HepG2 (cell line): ENCODE results near the gene GPC6. TPM values are rescaled to one million over a fixed set of nuclear protein-coding genes. Genes with fewer than 3 reads are reported as not detected.

Experiments
- ATAC-seq: fragments of 200-7000 bp; cut with Tn5 transposase; 3 replicates; pipeline ENCODE4 v1.9.1; 2020; ENCODE audit warnings: mild to moderate bottlenecking, moderate library complexity
- BruUV-seq: library from RNA; stranded (reverse); fragments of 400-500 nt; replicated peaks from 2 replicates; lab custom pipeline; 2021; lab: Mats Ljungman, UMichigan
- CTCF ChIA-PET: fragments of 300-600 bp; formaldehyde crosslinking; extraction: SDS; loops from one replicate; lab custom pipeline; 2021; ENCODE audit warnings: low total read pairs, inconsistent platforms, low intra/inter-chr PET ratio; lab: Yijun Ruan, JAX
- POLR2A ChIA-PET: fragments of 350-600 bp; sonication (Branson Sonifier 250); formaldehyde crosslinking; loops from one replicate; lab custom pipeline; 2020; ENCODE audit warnings: antibody characterized with exemption, inconsistent platforms; lab: Yijun Ruan, JAX
- DNase-seq: peaks from one replicate; pipeline ENCODE4 v3.0.0-alpha.2; 2015; ENCODE audit warnings: low spot score
- FAIRE-seq: peaks from 3 replicates; lab custom pipeline; 2011; peaks lifted over from hg19 to GRCh38; lab: Jason Lieb, UNC
- H2AFZ ChIP-seq: one replicate; pipeline ENCODE4 v1.6.1; 2011; ENCODE audit warnings: low read length, inconsistent platforms
- H3K27ac ChIP-seq: fragments of 300-600 bp; 3 replicates; pipeline ENCODE4 v1.8.0; 2011; ENCODE audit warnings: mixed run types, mild to moderate bottlenecking, mixed read lengths, low read length, inconsistent platforms; ENCODE audit not compliant: insufficient read depth; ENCODE audit errors: extremely low read length
- H3K27me3 ChIP-seq, 2 experiments: fragments of 200-600 bp in 1 of 2; 2 replicates in 1 of 2; 3 replicates in 1 of 2; pipeline versions ENCODE4 v1.6.0 to v1.8.0; 2011; ENCODE audit warnings: low read length in 2 of 2, mild to moderate bottlenecking in 2 of 2, moderate library complexity in 2 of 2, inconsistent platforms in 1 of 2; ENCODE audit not compliant: insufficient read depth in 2 of 2, control insufficient read depth in 1 of 2
- H3K36me3 ChIP-seq, 2 experiments: fragments of 200-600 bp in 1 of 2; replicated peaks in 1 of 2; 2 replicates in 1 of 2; 3 replicates in 1 of 2; pipeline versions ENCODE4 v1.5.1 to v1.8.0; 2011; ENCODE audit warnings: low read length in 2 of 2, inconsistent platforms in 1 of 2; ENCODE audit not compliant: insufficient read depth in 2 of 2, control insufficient read depth in 1 of 2
- H3K4me1 ChIP-seq: 2 replicates; pipeline ENCODE4 v1.5.1; 2012; ENCODE audit warnings: low read length, inconsistent platforms; ENCODE audit not compliant: insufficient read depth
- H3K4me2 ChIP-seq: 2 replicates; pipeline ENCODE4 v1.6.0; 2011; ENCODE audit warnings: low read depth, low read length, inconsistent platforms
- H3K4me3 ChIP-seq, 3 experiments: fragments of 200-600 bp in 1 of 3; sonication (generic), shearing (Covaris generic) in 1 of 3; replicated peaks in 1 of 3; 2 replicates each; pipeline ENCODE4 v1.5.1; 2011 to 2016; ENCODE audit warnings: low read length in 3 of 3, inconsistent platforms in 2 of 3, low read depth in 2 of 3, mild to moderate bottlenecking in 2 of 3, control low read depth in 1 of 3, mixed read lengths in 1 of 3; ENCODE audit not compliant: insufficient read depth in 1 of 3
- H3K79me2 ChIP-seq: one replicate; pipeline ENCODE4 v1.6.1; 2011; ENCODE audit warnings: low read length, inconsistent platforms; ENCODE audit not compliant: insufficient read depth
- H3K9ac ChIP-seq: 2 replicates; pipeline ENCODE4 v1.6.0; 2011; ENCODE audit warnings: mild to moderate bottlenecking, low read depth, low read length, inconsistent platforms; ENCODE audit not compliant: insufficient read depth
- H3K9me3 ChIP-seq: 2 replicates; pipeline ENCODE4 v1.5.1; 2012; ENCODE audit warnings: mild to moderate bottlenecking, low read length
- H4K20me1 ChIP-seq: 2 replicates; pipeline ENCODE4 v1.6.0; 2011; ENCODE audit warnings: inconsistent platforms, mild to moderate bottlenecking, low read length, moderate library complexity; ENCODE audit not compliant: insufficient read depth
- ATF7-NPFF ChIP-seq: sonication (generic); formaldehyde crosslinking; IDR thresholded peaks from 2 replicates; pipeline ENCODE4 v1.8.1; 2023; ENCODE audit warnings: mild to moderate bottlenecking, low read depth, missing genetic modification reagents, moderate library complexity
- TCF7 ChIP-seq: sonication (generic); IDR thresholded peaks from 2 replicates; pipeline ENCODE4 v1.6.1; 2016; ENCODE audit warnings: antibody characterized with exemption, low read depth
- ZMYM4 ChIP-seq: sonication (generic); formaldehyde crosslinking; IDR thresholded peaks from 2 replicates; pipeline ENCODE4 v1.8.1; 2023; ENCODE audit warnings: mild to moderate bottlenecking, missing genetic modification reagents
- ZNF503 ChIP-seq: sonication (generic); formaldehyde crosslinking; IDR thresholded peaks from 2 replicates; pipeline ENCODE4 v1.4.0; 2020; ENCODE audit warnings: missing genetic modification reagents
- ZNF652 ChIP-seq: IDR thresholded peaks from 2 replicates; pipeline ENCODE4 v1.6.1; 2016; ENCODE audit warnings: low read depth, borderline replicate concordance
- ZNF720 ChIP-seq: sonication (generic); formaldehyde crosslinking; IDR thresholded peaks from 2 replicates; pipeline ENCODE4 v1.4.0; 2020; ENCODE audit warnings: missing genetic modification reagents
- ZNF770 ChIP-seq: sonication (generic); formaldehyde crosslinking; IDR thresholded peaks from 2 replicates; pipeline ENCODE4 v1.5.0; 2020; ENCODE audit warnings: mild to moderate bottlenecking, missing genetic modification reagents
- in situ Hi-C: cut with HindIII; loops from 2 replicates; pipeline ENCODE4 v1.10.0; 2017; ENCODE audit warnings: low pct_unique_long_range_greater_than_20kb; ENCODE audit not compliant: extremely low pct_ligation_motif_present
- intact Hi-C: fragments of 100-400 bp; cut with micrococcal nuclease; formaldehyde crosslinking; loops from one replicate; pipeline ENCODE4 v1.10.0; 2022; ENCODE audit not compliant: unreplicated experiment
- polyA plus RNA-seq, 8 experiments: library from polyadenylated mRNA; depleted of rRNA in 3 of 8; stranded (reverse) in 7 of 8; unstranded in 1 of 8; fragments of >200 nt; fragmentation: Illumina TruSeq in 4 of 8; extraction: Trizol in 4 of 8; gene quantifications; 2 replicates each; pipeline versions ENCODE4 v1.2.1 to v1.2.3, GENCODE V29; 2011 to 2016; ENCODE audit warnings: low read depth in 4 of 8, missing spikeins in 1 of 8, mixed read lengths in 1 of 8; ENCODE audit not compliant: insufficient read depth in 1 of 8
- total RNA-seq, 5 experiments: library from RNA; depleted of rRNA; stranded (reverse); fragments of >200 nt; fragmentation: Illumina TruSeq; extraction: Trizol; gene quantifications; 2 replicates each; pipeline ENCODE4 v1.2.3, GENCODE V29; 2016; ENCODE audit warnings: low read depth in 1 of 5

The GPC6 gene
- total and polyA plus RNA-seq, 2 of the 13 experiments (the other 11 are each of a cell fraction or from before 2014, with no cell fraction given): 24.5 to 33.9 TPM

- no peaks in the 10 kb centered on the region for H3K27me3 ChIP-seq
- POLR2A ChIA-PET: no interaction called here
These were observed 1016.9 kb downstream of the GPC6 start for GRCh38 chr13:94243551-94243950.

More at GRCh38 chr13:94243551-94243950, 1016.9 kb downstream of the GPC6 start:
- Histone ChIP-seq H3K9ac (no peak overlapping the region), H3K4me2 (no peak overlapping the region), H3K9me3 (peaks cover 8% of the 10 kb centered on the region), H2AFZ (no peak overlapping the region), H3K4me1 (no peaks in the 10 kb centered on the region), H3K36me3 (no peaks in the 10 kb centered on the region), H3K4me3 (no peak overlapping the region), H3K27ac (no peak overlapping the region), H4K20me1 (no peaks in the 10 kb centered on the region), H3K79me2 (no peaks in the 10 kb centered on the region)
- CTCF ChIA-PET: no interaction called here
- no TSS peak for BruUV-seq
- ATAC-seq: no peak
- FAIRE-seq: no peak
- TF ChIP-seq ZNF770 (CRISPR knock-in tag): no peak
- TF ChIP-seq ZNF720 (CRISPR knock-in tag): no peak
- TF ChIP-seq ATF7-NPFF: no peak
- no peak for TF ChIP-seq ZNF652 (CRISPR knock-in tag)
- TF ChIP-seq TCF7: no peak
- no peak for TF ChIP-seq ZMYM4 (CRISPR knock-in tag)
- no peak for TF ChIP-seq ZNF503 (CRISPR knock-in tag)
- intact Hi-C loops (no loop called here), in situ Hi-C loops (no loop called here)
- DNase-seq: no peak
